Stomach (tissue), 4 donors: Measurements from ENCODE around the gene CHPF.

ENCODE experiments used
- POLR2A ChIP-seq, 4 donors: fragments of 450-650 bp; IDR thresholded peaks; one replicate each; pipeline ENCODE4 v1.6.1; 2016; ENCODE audit warnings: antibody characterized with exemption in 4 of 4, control low read depth in 2 of 4, mild to moderate bottlenecking in 1 of 4, moderate library complexity in 1 of 4
- POLR2AphosphoS5 ChIP-seq, 3 donors: sonication (generic); formaldehyde crosslinking; IDR thresholded peaks; one replicate each; pipeline ENCODE4 v1.6.1; 2016; ENCODE audit warnings: antibody characterized with exemption in 3 of 3
- TF ChIP-seq, protein P1 (sequence below), 7 experiments: fragments of 450-650 bp in 4 of 7; fragments of 200-600 bp in 3 of 7; sonication (generic) in 3 of 7; IDR thresholded peaks; one replicate each; pipeline ENCODE4 v1.5.1; 2016 to 2019; ENCODE audit warnings: antibody characterized with exemption in 7 of 7, control low read depth in 2 of 7, mild to moderate bottlenecking in 1 of 7

DNA sequence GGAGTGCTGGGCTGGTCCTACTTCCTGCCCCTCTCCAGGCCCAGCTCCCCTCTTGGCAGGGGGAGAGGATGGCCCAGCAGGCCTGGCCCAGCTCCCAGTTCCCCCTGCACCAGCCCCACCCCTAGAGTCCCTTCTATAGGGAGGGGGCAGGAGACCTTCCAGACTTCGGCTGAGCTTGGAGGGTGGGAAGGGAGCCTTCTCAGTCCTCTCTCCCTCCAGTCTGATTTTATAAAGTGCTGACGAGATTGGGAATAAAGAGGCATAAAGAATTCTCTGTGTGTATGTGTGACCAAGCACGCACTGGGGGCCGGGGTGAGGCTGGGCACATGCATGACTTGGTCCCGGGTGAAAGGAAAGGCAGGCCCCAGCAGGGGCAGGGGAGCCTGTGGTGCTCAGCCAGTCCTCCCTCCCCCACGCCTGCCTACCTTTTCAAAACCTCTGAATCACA is 5.1 kb downstream of the CHPF start:
- TF ChIP-seq, protein P1, sequence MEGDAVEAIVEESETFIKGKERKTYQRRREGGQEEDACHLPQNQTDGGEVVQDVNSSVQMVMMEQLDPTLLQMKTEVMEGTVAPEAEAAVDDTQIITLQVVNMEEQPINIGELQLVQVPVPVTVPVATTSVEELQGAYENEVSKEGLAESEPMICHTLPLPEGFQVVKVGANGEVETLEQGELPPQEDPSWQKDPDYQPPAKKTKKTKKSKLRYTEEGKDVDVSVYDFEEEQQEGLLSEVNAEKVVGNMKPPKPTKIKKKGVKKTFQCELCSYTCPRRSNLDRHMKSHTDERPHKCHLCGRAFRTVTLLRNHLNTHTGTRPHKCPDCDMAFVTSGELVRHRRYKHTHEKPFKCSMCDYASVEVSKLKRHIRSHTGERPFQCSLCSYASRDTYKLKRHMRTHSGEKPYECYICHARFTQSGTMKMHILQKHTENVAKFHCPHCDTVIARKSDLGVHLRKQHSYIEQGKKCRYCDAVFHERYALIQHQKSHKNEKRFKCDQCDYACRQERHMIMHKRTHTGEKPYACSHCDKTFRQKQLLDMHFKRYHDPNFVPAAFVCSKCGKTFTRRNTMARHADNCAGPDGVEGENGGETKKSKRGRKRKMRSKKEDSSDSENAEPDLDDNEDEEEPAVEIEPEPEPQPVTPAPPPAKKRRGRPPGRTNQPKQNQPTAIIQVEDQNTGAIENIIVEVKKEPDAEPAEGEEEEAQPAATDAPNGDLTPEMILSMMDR (IDR thresholded peaks at IDR 0.05): no peak
- no peak for TF ChIP-seq POLR2A (IDR thresholded peaks at IDR 0.05)
- TF ChIP-seq POLR2AphosphoS5 (IDR thresholded peaks at IDR 0.05): no peak
